Endothelial cell of umbilical vein (primary cell): ENCODE measurements around the gene MGAT5B. TPM values are rescaled to one million over a fixed set of nuclear protein-coding genes. Genes with fewer than 3 reads are reported as not detected.

Source experiments
- BruUV-seq: library from RNA; stranded (reverse); fragments of 400-500 nt; replicated peaks from 2 replicates; lab custom pipeline; 2021; lab: Mats Ljungman, UMichigan
- CTCF ChIA-PET: fragments of 300-600, 350-600 bp; sonication (Branson Sonifier 250); formaldehyde crosslinking; loops from one replicate; lab custom pipeline; 2021; ENCODE audit warnings: antibody characterized with exemption, inconsistent platforms; lab: Charles Lee
- POLR2A ChIA-PET: fragments of 300-600, 350-600 bp; sonication (Branson Sonifier 250); formaldehyde crosslinking; loops from one replicate; lab custom pipeline; 2021; ENCODE audit warnings: antibody characterized with exemption, inconsistent platforms; lab: Charles Lee
- DNase-seq: peaks from one replicate; pipeline ENCODE4 v3.0.0-alpha.2; 2011; ENCODE audit warnings: low read depth, low spot score
- FAIRE-seq: peaks from 2 replicates; lab custom pipeline; 2011; peaks lifted over from hg19 to GRCh38; lab: Jason Lieb, UNC
- H2AFZ ChIP-seq: 2 replicates; pipeline ENCODE4 v1.6.0; 2012; ENCODE audit warnings: low read depth, low read length, control low read depth, inconsistent platforms
- H3K27ac ChIP-seq: 2 replicates; pipeline ENCODE4 v1.5.1; 2011; ENCODE audit warnings: low read depth, mild to moderate bottlenecking, control low read depth, low read length, moderate library complexity; ENCODE audit not compliant: insufficient read depth
- H3K27me3 ChIP-seq, 2 experiments: 2 replicates each; pipeline versions ENCODE4 v1.6.0 to v1.6.1; 2011; ENCODE audit warnings: low read length in 2 of 2, mixed read lengths in 1 of 2; ENCODE audit not compliant: control insufficient read depth in 2 of 2, insufficient read depth in 2 of 2
- H3K36me3 ChIP-seq, 2 experiments: 2 replicates in 1 of 2; 3 replicates in 1 of 2; pipeline ENCODE4 v1.5.1; 2011; ENCODE audit warnings: low read length in 2 of 2, mild to moderate bottlenecking in 1 of 2, moderate library complexity in 1 of 2; ENCODE audit not compliant: control insufficient read depth in 2 of 2, insufficient read depth in 2 of 2; ENCODE audit errors: extremely low read depth in 1 of 2
- H3K4me1 ChIP-seq: 3 replicates; pipeline ENCODE4 v1.5.1; 2011; ENCODE audit warnings: mild to moderate bottlenecking, low read length; ENCODE audit not compliant: control insufficient read depth, insufficient read depth; ENCODE audit errors: extremely low read depth
- H3K4me2 ChIP-seq: 2 replicates; pipeline ENCODE4 v1.6.1; 2011; ENCODE audit warnings: low read length, control low read depth, mixed read lengths; ENCODE audit not compliant: insufficient read depth
- H3K4me3 ChIP-seq, 3 experiments: fragments of 200-600 bp in 1 of 3; sonication (generic), shearing (Covaris generic) in 1 of 3; replicated peaks in 1 of 3; 2 replicates each; pipeline ENCODE4 v1.5.1; 2011 to 2016; ENCODE audit warnings: control low read depth in 3 of 3, low read length in 3 of 3, mild to moderate bottlenecking in 2 of 3, inconsistent platforms in 1 of 3, low read depth in 1 of 3, moderate library complexity in 1 of 3; ENCODE audit not compliant: insufficient read depth in 1 of 3
- H3K79me2 ChIP-seq: 2 replicates; pipeline ENCODE4 v1.6.0; 2012; ENCODE audit warnings: low read length, inconsistent platforms; ENCODE audit not compliant: control insufficient read depth, insufficient read depth
- H3K9ac ChIP-seq: replicated peaks from 2 replicates; pipeline ENCODE3; 2011; ENCODE audit warnings: low read length, control low read depth; ENCODE audit not compliant: insufficient read depth; ENCODE audit errors: extremely low read depth
- H3K9me1 ChIP-seq: replicated peaks from 3 replicates; pipeline ENCODE4 v1.6.0; 2011; ENCODE audit warnings: mild to moderate bottlenecking, low read length; ENCODE audit not compliant: control insufficient read depth, insufficient read depth; ENCODE audit errors: extremely low read depth
- H3K9me3 ChIP-seq: replicated peaks from 2 replicates; pipeline ENCODE4 v1.5.1; 2012; ENCODE audit warnings: low read length, inconsistent platforms; ENCODE audit not compliant: control insufficient read depth, insufficient read depth
- H4K20me1 ChIP-seq: replicated peaks from 2 replicates; pipeline ENCODE3; 2011; ENCODE audit warnings: mild to moderate bottlenecking, low read length; ENCODE audit not compliant: control insufficient read depth, insufficient read depth; ENCODE audit errors: extremely low read depth
- EZH2 ChIP-seq: IDR thresholded peaks from 2 replicates; pipeline ENCODE4 v1.6.1; 2012; ENCODE audit warnings: borderline replicate concordance, low read depth, mild to moderate bottlenecking, moderate library complexity, low read length, inconsistent platforms; ENCODE audit not compliant: severe bottlenecking
- FOS ChIP-seq: IDR thresholded peaks from 2 replicates; pipeline ENCODE4 v1.6.1; 2011; ENCODE audit warnings: mild to moderate bottlenecking, low read length, moderate library complexity, borderline replicate concordance; ENCODE audit not compliant: insufficient read depth
- GATA2 ChIP-seq: IDR thresholded peaks from 2 replicates; pipeline ENCODE4 v1.7.0; 2011; ENCODE audit warnings: low read depth, mild to moderate bottlenecking, moderate library complexity, mixed read lengths, low read length; ENCODE audit not compliant: insufficient read length, insufficient read depth
- JUN ChIP-seq: IDR thresholded peaks from 2 replicates; pipeline ENCODE4 v1.6.1; 2011; ENCODE audit warnings: borderline replicate concordance, low read depth; ENCODE audit not compliant: insufficient read length, insufficient read depth
- POLR2A ChIP-seq: IDR thresholded peaks from 2 replicates; pipeline ENCODE4 v1.6.1; 2012; ENCODE audit warnings: low read depth, mild to moderate bottlenecking, control low read depth, low read length
- dilution Hi-C: fragments of 300-500 bp; cut with MboI; formaldehyde crosslinking; loops from one replicate; pipeline ENCODE4 v1.15.0; 2019; ENCODE audit warnings: low sequenced_read_pairs; ENCODE audit not compliant: extremely low pct_ligation_motif_present
- intact Hi-C: fragments of 100-400 bp; cut with micrococcal nuclease; formaldehyde crosslinking; loops from one replicate; pipeline ENCODE4 v1.10.0; 2022
- polyA plus RNA-seq, 4 experiments: library from polyadenylated mRNA; depleted of rRNA in 3 of 4; stranded (reverse) in 3 of 4; unstranded in 1 of 4; fragments of >200 nt; gene quantifications; 2 replicates each; pipeline versions ENCODE4 v1.2.1 to v1.2.3, GENCODE V29; 2011 to 2012; ENCODE audit warnings: missing spikeins in 1 of 4
- total RNA-seq: library from RNA; stranded (reverse); gene quantifications from 2 replicates; pipeline ENCODE4 v1.2.3, GENCODE V29; 2021
- TF ChIP-seq, protein P1 (sequence below), 2 donors: IDR thresholded peaks; 1 replicate in 1 of 2; 2 replicates in 1 of 2; pipeline ENCODE4 v1.5.1; 2011; ENCODE audit warnings: low read length in 2 of 2, mild to moderate bottlenecking in 2 of 2, moderate library complexity in 2 of 2, control low read depth in 1 of 2, inconsistent platforms in 1 of 2, low read depth in 1 of 2; ENCODE audit not compliant: insufficient read depth in 1 of 2; ENCODE audit errors: extremely low read depth in 1 of 2

The MGAT5B gene
- total and polyA plus RNA-seq, 2 donors (not counting 3 experiments of a cell fraction or from before 2014, with no cell fraction given), result 1.7 to 2.1 TPM

DNA sequence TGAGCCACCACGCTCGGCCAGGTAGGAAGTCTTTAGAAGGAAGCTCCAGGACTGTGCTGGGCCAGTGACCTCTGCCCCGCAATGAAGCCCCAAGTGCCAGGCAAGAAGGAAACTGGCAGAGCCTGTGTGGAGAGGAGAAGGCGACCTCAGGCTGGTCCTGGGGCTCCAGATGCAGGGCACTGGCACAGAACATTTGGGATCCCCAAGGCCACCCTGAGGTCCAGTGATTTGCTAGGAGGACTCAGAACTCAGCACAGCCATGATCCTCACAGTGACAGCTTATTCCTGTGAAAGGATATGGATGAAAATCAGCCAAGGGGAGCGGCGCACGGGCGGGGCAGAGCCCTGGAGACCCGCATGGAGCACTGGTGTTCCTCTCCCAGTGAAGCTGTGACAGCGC, 24.1 kb downstream of the MGAT5B start:
- Histone ChIP-seq H3K4me1 (no peaks in the 10 kb centered on the region), H3K9me3 (no peaks in the 10 kb centered on the region), H4K20me1 (no peaks in the 10 kb centered on the region), H3K27ac (no peak overlapping the region), H3K9ac (no peak overlapping the region), H3K36me3 (no peaks in the 10 kb centered on the region), H3K4me3 (no peak overlapping the region), H3K27me3 (no peaks in the 10 kb centered on the region), H3K79me2 (no peaks in the 10 kb centered on the region), H3K4me2 (no peak overlapping the region), H2AFZ (no peak overlapping the region), H3K9me1 (no peaks in the 10 kb centered on the region)
- CTCF ChIA-PET, result interaction anchor here (0.5 to 1.4 kb wide), 3 partner anchors 20 to 264 kb away, joined by 3 to 8 read pairs (median 4); no protein-coding TSS in a partner anchor
- no TSS peak for BruUV-seq
- dilution Hi-C loops (no loop called here), intact Hi-C loops (no loop called here)
- DNase-seq (no peak), FAIRE-seq (no peak)
- no peak for TF ChIP-seq JUN
- TF ChIP-seq FOS, result no peak
- TF ChIP-seq GATA2, result no peak
- TF ChIP-seq POLR2A, result no peak
- TF ChIP-seq, protein P1, sequence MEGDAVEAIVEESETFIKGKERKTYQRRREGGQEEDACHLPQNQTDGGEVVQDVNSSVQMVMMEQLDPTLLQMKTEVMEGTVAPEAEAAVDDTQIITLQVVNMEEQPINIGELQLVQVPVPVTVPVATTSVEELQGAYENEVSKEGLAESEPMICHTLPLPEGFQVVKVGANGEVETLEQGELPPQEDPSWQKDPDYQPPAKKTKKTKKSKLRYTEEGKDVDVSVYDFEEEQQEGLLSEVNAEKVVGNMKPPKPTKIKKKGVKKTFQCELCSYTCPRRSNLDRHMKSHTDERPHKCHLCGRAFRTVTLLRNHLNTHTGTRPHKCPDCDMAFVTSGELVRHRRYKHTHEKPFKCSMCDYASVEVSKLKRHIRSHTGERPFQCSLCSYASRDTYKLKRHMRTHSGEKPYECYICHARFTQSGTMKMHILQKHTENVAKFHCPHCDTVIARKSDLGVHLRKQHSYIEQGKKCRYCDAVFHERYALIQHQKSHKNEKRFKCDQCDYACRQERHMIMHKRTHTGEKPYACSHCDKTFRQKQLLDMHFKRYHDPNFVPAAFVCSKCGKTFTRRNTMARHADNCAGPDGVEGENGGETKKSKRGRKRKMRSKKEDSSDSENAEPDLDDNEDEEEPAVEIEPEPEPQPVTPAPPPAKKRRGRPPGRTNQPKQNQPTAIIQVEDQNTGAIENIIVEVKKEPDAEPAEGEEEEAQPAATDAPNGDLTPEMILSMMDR (IDR thresholded peaks at IDR 0.05; ENCODE audit: extremely low read depth in 1 of 2, insufficient read depth in 1 of 2, low read depth in 1 of 2, low read length in 2 of 2), result no peak
- no peak for TF ChIP-seq EZH2
- POLR2A ChIA-PET, result no interaction called here
